ENCODE measurements around the gene DAG1.

- TF ChIP-seq, protein P1, sequence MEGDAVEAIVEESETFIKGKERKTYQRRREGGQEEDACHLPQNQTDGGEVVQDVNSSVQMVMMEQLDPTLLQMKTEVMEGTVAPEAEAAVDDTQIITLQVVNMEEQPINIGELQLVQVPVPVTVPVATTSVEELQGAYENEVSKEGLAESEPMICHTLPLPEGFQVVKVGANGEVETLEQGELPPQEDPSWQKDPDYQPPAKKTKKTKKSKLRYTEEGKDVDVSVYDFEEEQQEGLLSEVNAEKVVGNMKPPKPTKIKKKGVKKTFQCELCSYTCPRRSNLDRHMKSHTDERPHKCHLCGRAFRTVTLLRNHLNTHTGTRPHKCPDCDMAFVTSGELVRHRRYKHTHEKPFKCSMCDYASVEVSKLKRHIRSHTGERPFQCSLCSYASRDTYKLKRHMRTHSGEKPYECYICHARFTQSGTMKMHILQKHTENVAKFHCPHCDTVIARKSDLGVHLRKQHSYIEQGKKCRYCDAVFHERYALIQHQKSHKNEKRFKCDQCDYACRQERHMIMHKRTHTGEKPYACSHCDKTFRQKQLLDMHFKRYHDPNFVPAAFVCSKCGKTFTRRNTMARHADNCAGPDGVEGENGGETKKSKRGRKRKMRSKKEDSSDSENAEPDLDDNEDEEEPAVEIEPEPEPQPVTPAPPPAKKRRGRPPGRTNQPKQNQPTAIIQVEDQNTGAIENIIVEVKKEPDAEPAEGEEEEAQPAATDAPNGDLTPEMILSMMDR (conservative IDR thresholded peaks at IDR 0.05; ENCODE audit: low read depth, low read length) = no peak
- TF ChIP-seq EZH2 (IDR thresholded peaks at IDR 0.05; ENCODE audit: low read length, unreplicated experiment) (no peak), EZH2phosphoT487 (IDR thresholded peaks at IDR 0.05; ENCODE audit: borderline replicate concordance, low read length) (no peak)
These were observed 100.1 kb downstream of the DAG1 start for GRCh38 chr3:49570028-49570654.

All from PC-3 (cell line).